ELR (cell line): Measurements from ENCODE around the gene OR2G6.

ENCODE experiments used
- DNase-seq: peaks from one replicate; pipeline ENCODE4 v3.0.0-alpha.2; 2015; ENCODE audit warnings: low read depth

The OR2G6 gene

GRCh38 chr1:248576260-248576980, 68.5 kb downstream of the OR2G6 start:
- no peak for DNase-seq
